NB4 (cell line): ENCODE measurements around the gene PACC1.
"Not testable (repeated sequence)": the region's sequence is repeated elsewhere in the genome, so short reads cannot be mapped to it uniquely, and the experiment has no call there.

ENCODE experiments used
- DNase-seq: peaks from one replicate; pipeline ENCODE4 v3.0.0; 2010; ENCODE audit warnings: low read depth
- H3K4me3 ChIP-seq: one replicate; pipeline ENCODE4 v1.5.1; 2011; ENCODE audit warnings: mild to moderate bottlenecking, low read depth, low read length, moderate library complexity
- MYC ChIP-seq: IDR thresholded peaks from 2 replicates; pipeline ENCODE4 v1.6.1; 2011; ENCODE audit warnings: low read depth, low read length
- POLR2A ChIP-seq: IDR thresholded peaks from 2 replicates; pipeline ENCODE4 v1.6.1; 2011; ENCODE audit warnings: mild to moderate bottlenecking; ENCODE audit not compliant: insufficient read length; ENCODE audit errors: extremely low read depth
- TF ChIP-seq, protein P1 (sequence below): IDR thresholded peaks from one replicate; pipeline ENCODE4 v1.5.1; 2012; ENCODE audit warnings: low read depth, low read length
- TF ChIP-seq, protein P2 (sequence below): IDR thresholded peaks from 2 replicates; pipeline ENCODE4 v1.6.1; 2011; ENCODE audit warnings: low read depth, low read length

Gene PACC1

DNA sequence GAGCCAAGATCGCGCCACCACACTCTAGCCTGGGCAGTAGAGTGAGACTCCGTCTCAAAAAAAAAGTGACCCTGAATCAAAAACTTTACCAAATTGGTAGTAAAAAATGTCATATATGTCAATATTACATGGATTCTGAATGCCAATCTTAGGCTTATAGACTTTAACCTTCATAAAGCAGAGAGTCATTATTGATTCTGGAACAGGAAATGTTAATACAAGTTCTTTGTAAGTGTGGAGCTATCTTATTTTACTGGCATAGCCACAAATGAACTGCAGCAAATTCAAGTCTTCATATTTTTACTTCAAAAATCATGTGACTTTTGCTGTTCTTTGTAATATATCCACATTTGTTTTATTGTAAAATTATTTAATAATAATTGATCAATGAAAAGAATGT, 88.1 kb downstream of the PACC1 start:
- DNase-seq = no peak
- no peak overlapping the region for H3K4me3 ChIP-seq
- TF ChIP-seq, protein P1, sequence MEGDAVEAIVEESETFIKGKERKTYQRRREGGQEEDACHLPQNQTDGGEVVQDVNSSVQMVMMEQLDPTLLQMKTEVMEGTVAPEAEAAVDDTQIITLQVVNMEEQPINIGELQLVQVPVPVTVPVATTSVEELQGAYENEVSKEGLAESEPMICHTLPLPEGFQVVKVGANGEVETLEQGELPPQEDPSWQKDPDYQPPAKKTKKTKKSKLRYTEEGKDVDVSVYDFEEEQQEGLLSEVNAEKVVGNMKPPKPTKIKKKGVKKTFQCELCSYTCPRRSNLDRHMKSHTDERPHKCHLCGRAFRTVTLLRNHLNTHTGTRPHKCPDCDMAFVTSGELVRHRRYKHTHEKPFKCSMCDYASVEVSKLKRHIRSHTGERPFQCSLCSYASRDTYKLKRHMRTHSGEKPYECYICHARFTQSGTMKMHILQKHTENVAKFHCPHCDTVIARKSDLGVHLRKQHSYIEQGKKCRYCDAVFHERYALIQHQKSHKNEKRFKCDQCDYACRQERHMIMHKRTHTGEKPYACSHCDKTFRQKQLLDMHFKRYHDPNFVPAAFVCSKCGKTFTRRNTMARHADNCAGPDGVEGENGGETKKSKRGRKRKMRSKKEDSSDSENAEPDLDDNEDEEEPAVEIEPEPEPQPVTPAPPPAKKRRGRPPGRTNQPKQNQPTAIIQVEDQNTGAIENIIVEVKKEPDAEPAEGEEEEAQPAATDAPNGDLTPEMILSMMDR = no peak
- TF ChIP-seq, protein P2, sequence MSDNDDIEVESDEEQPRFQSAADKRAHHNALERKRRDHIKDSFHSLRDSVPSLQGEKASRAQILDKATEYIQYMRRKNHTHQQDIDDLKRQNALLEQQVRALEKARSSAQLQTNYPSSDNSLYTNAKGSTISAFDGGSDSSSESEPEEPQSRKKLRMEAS = no peak
- TF ChIP-seq MYC = no peak
- no peak for TF ChIP-seq POLR2A

DNA sequence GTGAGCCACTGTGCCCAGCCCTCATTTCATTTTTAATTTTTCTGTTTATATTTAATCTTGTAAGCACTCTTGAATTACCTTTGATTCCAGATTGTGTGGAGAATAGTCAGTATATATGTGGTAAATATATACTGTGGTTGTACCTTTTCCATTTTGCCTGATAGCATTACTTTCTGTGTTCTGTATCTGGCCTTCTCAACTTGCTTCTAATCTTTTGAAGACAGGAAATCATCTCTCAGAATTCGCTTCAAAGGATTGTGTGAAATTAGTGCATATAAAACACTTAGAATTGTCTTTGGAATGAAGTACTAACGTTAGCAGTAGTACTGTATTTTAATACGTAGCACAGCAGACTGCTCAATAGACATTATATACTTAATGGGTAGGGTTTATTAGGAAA, 91.6 kb downstream of the PACC1 start:
- DNase-seq = no peak
- no peak overlapping the region for H3K4me3 ChIP-seq
- TF ChIP-seq, protein P2 = no peak
- TF ChIP-seq MYC (no peak), POLR2A (no peak)
- TF ChIP-seq, protein P1 = no peak

DNA sequence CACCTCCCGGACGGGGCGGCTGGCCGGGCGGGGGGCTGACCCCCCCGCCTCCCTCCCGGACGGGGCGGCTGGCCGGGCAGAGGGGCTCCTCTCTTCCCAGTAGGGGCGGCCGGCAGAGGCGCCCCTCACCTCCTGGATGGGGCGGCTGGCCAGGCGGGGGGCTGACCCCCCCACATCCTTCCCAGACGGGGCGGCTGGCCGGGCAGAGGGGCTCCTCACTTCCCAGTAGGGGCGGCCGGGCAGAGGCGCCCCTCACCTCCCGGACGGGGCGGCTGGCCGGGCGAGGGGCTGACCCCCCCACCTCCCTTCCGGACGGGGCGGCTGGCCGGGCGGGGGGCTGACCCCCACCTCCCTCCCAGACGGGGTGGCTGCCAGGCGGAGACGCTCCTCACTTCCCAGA, 93.7 kb downstream of the PACC1 start:
- not testable (repeated sequence) for DNase-seq

DNA sequence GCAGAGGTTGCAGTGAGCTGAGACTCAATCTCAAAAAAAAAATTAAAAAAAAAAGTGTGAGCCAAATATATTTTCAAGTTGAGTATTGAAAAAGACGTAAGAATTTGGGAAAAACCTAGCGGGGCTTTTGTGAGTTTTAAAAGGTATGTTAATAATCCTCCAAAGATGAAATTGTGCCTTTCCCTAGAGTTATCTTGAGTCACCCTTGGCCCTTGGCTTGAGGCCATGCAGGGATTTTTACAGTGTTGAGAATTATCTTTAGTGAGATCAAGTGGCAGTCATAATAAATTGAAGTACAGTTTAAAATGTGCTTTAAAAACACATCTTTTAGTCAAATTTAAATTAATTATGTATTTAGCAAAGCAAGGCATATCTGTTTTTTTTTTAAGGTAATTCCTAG, 96.8 kb downstream of the PACC1 start:
- TF ChIP-seq, protein P2 = no peak
- no peak for DNase-seq
- H3K4me3 ChIP-seq = no peak overlapping the region

More for the DNA sequence above, 93.7 kb downstream of the PACC1 start:
- H3K4me3 ChIP-seq = not testable (repeated sequence)

DNA sequence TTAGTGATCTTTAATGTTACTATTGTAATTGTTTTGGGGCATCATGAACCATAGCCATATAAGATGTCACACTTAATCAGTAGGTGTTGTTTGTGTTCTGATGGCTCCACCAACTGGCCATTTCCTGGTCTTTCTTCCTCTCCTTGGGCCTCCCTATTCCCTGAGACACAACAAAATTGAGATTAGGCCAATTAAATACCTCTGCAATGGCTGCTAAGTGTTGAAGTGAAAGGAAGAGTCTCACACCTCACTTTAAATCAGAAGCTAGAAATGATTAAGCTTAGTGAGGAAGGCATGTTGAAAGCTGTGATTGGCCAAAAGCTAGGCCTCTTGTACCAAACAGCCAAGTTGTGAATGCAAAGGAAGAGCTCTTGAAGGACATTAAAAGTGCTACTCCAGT, 98.8 kb downstream of the PACC1 start:
- no peak overlapping the region for H3K4me3 ChIP-seq
- TF ChIP-seq, protein P2 = no peak
- TF ChIP-seq, protein P1 = peak; percentile 17
- DNase-seq = peak; percentile 43

DNA sequence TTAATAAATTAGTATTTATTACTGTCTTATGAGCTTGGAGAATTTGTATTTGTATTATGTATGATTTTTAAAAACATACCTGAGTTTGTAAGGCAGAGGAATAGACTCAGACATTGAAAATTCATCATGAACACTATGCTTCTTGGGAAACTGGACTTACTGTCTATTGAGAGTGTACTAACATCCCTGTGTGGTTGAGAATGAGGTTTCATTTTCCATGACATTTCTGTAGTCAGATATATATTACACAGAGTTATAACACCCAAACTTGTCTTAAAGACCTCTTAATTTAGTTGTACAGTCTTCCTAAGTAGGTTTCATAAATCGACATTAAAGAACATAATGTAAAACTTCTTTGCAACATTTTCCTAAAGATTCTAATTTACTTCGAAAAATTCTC, 99.5 kb downstream of the PACC1 start:
- no peak overlapping the region for H3K4me3 ChIP-seq
- TF ChIP-seq MYC = no peak
- TF ChIP-seq, protein P2 = no peak
- no peak for TF ChIP-seq POLR2A
- TF ChIP-seq, protein P1 = no peak
- DNase-seq = no peak
